Hepatocyte (in vitro differentiated cells): ENCODE measurements around the gene KCNS1.

Source experiments
- EZH2 ChIP-seq: fragments of 200-600 bp; sonication (generic); IDR thresholded peaks from 2 replicates; pipeline ENCODE4 v1.6.1; 2016; ENCODE audit warnings: antibody characterized with exemption, mild to moderate bottlenecking, borderline replicate concordance
- EZH2phosphoT487 ChIP-seq: fragments of 200-600 bp; sonication (generic); IDR thresholded peaks from one replicate; pipeline ENCODE4 v1.6.1; 2018; ENCODE audit warnings: antibody characterized with exemption, mild to moderate bottlenecking, low read depth, moderate library complexity; ENCODE audit not compliant: unreplicated experiment, severe bottlenecking
- TF ChIP-seq, protein P1 (sequence below): fragments of 200-600 bp; sonication (generic); IDR thresholded peaks from 2 replicates; pipeline ENCODE4 v1.5.1; 2016; ENCODE audit warnings: antibody characterized with exemption, mild to moderate bottlenecking; ENCODE audit not compliant: poor library complexity

DNA sequence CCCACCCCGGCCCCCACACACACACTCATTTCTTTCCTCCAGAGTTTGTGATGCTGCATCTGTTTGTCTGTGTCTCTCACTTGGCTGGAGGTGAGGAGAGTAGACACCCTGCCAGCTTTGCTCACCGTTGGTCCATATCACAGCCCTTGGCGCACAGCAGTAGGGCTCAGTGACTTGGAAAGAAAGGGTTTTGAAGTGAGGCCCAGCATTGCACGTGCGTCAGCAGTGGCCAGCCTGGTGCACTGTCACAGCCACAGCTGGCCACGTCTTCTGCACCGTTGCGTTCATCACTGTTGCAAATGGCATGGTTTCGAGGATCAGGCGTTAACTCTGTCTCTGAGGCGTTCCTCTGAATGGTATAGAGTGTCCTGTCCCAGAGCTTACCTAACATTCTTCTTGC lies 10.4 kb upstream of the KCNS1 start:
- TF ChIP-seq EZH2 (no peak), EZH2phosphoT487 (no peak)
- TF ChIP-seq, protein P1, sequence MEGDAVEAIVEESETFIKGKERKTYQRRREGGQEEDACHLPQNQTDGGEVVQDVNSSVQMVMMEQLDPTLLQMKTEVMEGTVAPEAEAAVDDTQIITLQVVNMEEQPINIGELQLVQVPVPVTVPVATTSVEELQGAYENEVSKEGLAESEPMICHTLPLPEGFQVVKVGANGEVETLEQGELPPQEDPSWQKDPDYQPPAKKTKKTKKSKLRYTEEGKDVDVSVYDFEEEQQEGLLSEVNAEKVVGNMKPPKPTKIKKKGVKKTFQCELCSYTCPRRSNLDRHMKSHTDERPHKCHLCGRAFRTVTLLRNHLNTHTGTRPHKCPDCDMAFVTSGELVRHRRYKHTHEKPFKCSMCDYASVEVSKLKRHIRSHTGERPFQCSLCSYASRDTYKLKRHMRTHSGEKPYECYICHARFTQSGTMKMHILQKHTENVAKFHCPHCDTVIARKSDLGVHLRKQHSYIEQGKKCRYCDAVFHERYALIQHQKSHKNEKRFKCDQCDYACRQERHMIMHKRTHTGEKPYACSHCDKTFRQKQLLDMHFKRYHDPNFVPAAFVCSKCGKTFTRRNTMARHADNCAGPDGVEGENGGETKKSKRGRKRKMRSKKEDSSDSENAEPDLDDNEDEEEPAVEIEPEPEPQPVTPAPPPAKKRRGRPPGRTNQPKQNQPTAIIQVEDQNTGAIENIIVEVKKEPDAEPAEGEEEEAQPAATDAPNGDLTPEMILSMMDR: no peak
